ENCODE measurements around the gene CYP4F22. TPM values are rescaled to one million over a fixed set of nuclear protein-coding genes. Genes with fewer than 3 reads are reported as not detected.
"Not testable (repeated sequence)": the region's sequence is repeated elsewhere in the genome, so short reads cannot be mapped to it uniquely, and the experiment has no call there.

CYP4F22 gene
- total and polyA plus RNA-seq, 2 of the 8 experiments (the other 6 are each of a cell fraction or from before 2014, with no cell fraction given): not detected

DNA sequence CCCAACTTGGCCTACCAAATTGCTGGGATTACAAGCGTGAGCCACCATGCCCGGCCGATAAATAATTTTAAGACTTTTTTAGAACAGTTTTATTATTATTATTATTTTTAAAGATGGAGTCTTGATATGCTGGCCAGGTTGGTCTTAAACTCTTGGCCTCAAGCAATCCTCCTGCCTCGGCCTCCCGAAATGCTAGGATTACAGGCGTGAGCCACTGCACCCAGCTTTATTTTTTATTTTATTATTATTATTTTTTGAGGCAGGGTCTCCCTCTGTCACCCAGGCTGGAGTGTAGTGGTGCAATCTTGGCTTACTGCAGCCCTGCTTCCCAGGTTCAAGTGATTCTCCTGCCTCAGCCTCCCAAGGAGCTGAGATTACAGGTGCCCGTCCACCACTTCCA, 27.3 kb upstream of the CYP4F22 start:
- H4K8ac ChIP-seq (ENCODE audit: extremely low read depth, insufficient read depth, low read length); H3K27ac ChIP-seq (ENCODE audit: low read depth, low read length); H3K23me2 ChIP-seq (ENCODE audit: low read depth, low read length); H2AFZ ChIP-seq (ENCODE audit: low read length); H3K79me2 ChIP-seq (ENCODE audit: control insufficient read depth in 1 of 2, insufficient read depth in 2 of 2, low read length in 2 of 2); H3K9ac ChIP-seq (replicated peaks in 1 of 4; ENCODE audit: extremely low read depth in 1 of 4, low read depth in 3 of 4, low read length in 3 of 4); H3K4ac ChIP-seq (replicated peaks; ENCODE audit: insufficient read length, low read depth, low read length); H3K4me1 ChIP-seq (replicated peaks in 1 of 4; ENCODE audit: control insufficient read depth in 3 of 4, insufficient read depth in 4 of 4, low read length in 3 of 4); H3K79me1 ChIP-seq (ENCODE audit: low read depth, low read length); H4K20me1 ChIP-seq (replicated peaks in 1 of 2; ENCODE audit: control insufficient read depth in 1 of 2, insufficient read depth in 2 of 2, low read length in 2 of 2); H3K27me3 ChIP-seq (replicated peaks in 1 of 4; ENCODE audit: control insufficient read depth in 3 of 4, extremely low read depth in 1 of 4, insufficient read depth in 3 of 4, low read length in 3 of 4); H2BK120ac ChIP-seq (replicated peaks; ENCODE audit: low read depth, low read length); H3K4me2 ChIP-seq (ENCODE audit: insufficient read depth in 1 of 2, low read depth in 2 of 2, low read length in 2 of 2); H2AK5ac ChIP-seq (ENCODE audit: low read depth, low read length); H3K36me3 ChIP-seq (ENCODE audit: control insufficient read depth in 2 of 4, insufficient read depth in 4 of 4, low read length in 3 of 4); H3K4me3 ChIP-seq (ENCODE audit: extremely low read depth in 1 of 4, insufficient read depth in 2 of 4, low read depth in 3 of 4, low read length in 4 of 4); H3K14ac ChIP-seq (ENCODE audit: insufficient read length); POLR2A ChIA-PET (ENCODE audit: partially characterized antibody); H4K91ac ChIP-seq (replicated peaks; ENCODE audit: insufficient read length, low read length); H3K18ac ChIP-seq (ENCODE audit: extremely low read depth, low read length); H4K5ac ChIP-seq (ENCODE audit: insufficient read length, low read depth, low read length); H2BK12ac ChIP-seq (ENCODE audit: low read depth, low read length); H2BK5ac ChIP-seq (ENCODE audit: low read depth, low read length); H2BK20ac ChIP-seq (ENCODE audit: low read length); FAIRE-seq; H3K56ac ChIP-seq (replicated peaks; ENCODE audit: insufficient read length, low read depth, low read length); H2BK15ac ChIP-seq (ENCODE audit: low read length); H3K23ac ChIP-seq (ENCODE audit: insufficient read length); DNase-seq (ENCODE audit: low read depth in 1 of 2, low spot score in 2 of 2): not testable (repeated sequence)
- CTCF ChIA-PET (ENCODE audit: partially characterized antibody): interaction anchor here (0.7 kb wide), 1 partner anchor 27 kb away, joined by 3 read pairs; no protein-coding TSS in a partner anchor
- 79% methylated on average over 6 of the region's 7 CpGs; no CpG with 5 or more reads in 1 of the 2 experiments for WGBS, 2 experiments (ENCODE audit: extremely low coverage in 1 of 2, insufficient coverage in 1 of 2, insufficient read length in 1 of 2, insufficient replicate concordance in 2 of 2, low coverage in 1 of 2, low lambda C conversion rate in 2 of 2, missing lambda C conversion rate in 1 of 2)
- H3K9me3 ChIP-seq (ENCODE audit: insufficient read depth in 2 of 2, low read depth in 1 of 2, low read length in 1 of 2): peaks cover 42 to 63% of the 10 kb centered on the region in 2 experiments

DNA sequence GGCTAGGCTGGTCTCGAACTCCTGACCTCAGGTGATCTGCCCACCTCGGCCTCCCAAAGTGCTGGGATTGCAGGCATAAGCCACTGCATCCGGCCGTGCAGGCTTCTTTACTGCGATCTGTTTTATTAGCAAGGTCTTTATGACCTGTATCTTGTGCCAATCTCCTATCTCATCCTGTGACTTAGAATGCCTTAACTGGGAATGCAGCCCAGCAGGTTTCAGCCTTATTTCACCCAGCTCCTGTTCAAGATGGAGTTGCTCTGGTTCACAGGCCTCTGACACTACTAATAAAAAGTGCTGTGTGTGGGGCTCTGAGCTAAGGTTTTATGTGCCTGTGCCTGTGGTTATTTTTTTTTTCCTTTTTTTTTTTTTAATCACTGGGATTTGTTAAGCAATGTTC, 22.6 kb upstream of the CYP4F22 start:
- H2AK5ac ChIP-seq (ENCODE audit: low read depth, low read length); H2BK20ac ChIP-seq (ENCODE audit: low read length); POLR2A ChIA-PET (ENCODE audit: partially characterized antibody); H2BK120ac ChIP-seq (replicated peaks; ENCODE audit: low read depth, low read length); DNase-seq (ENCODE audit: low read depth in 1 of 2, low spot score in 2 of 2); H3K4me2 ChIP-seq (ENCODE audit: insufficient read depth in 1 of 2, low read depth in 2 of 2, low read length in 2 of 2); H4K20me1 ChIP-seq (replicated peaks in 1 of 2; ENCODE audit: control insufficient read depth in 1 of 2, insufficient read depth in 2 of 2, low read length in 2 of 2); H3K4me1 ChIP-seq (replicated peaks in 1 of 4; ENCODE audit: control insufficient read depth in 3 of 4, insufficient read depth in 4 of 4, low read length in 3 of 4); H3K79me2 ChIP-seq (ENCODE audit: control insufficient read depth in 1 of 2, insufficient read depth in 2 of 2, low read length in 2 of 2); H3K56ac ChIP-seq (replicated peaks; ENCODE audit: insufficient read length, low read depth, low read length); H3K23me2 ChIP-seq (ENCODE audit: low read depth, low read length); FAIRE-seq; H3K14ac ChIP-seq (ENCODE audit: insufficient read length); H4K8ac ChIP-seq (ENCODE audit: extremely low read depth, insufficient read depth, low read length); H3K9ac ChIP-seq (replicated peaks in 1 of 4; ENCODE audit: extremely low read depth in 1 of 4, low read depth in 3 of 4, low read length in 3 of 4); H4K91ac ChIP-seq (replicated peaks; ENCODE audit: insufficient read length, low read length); H3K23ac ChIP-seq (ENCODE audit: insufficient read length); H3K4ac ChIP-seq (replicated peaks; ENCODE audit: insufficient read length, low read depth, low read length); H2AFZ ChIP-seq (ENCODE audit: low read length); H3K27ac ChIP-seq (ENCODE audit: low read depth, low read length); H3K36me3 ChIP-seq (ENCODE audit: control insufficient read depth in 2 of 4, insufficient read depth in 4 of 4, low read length in 3 of 4); H4K5ac ChIP-seq (ENCODE audit: insufficient read length, low read depth, low read length); H3K27me3 ChIP-seq (replicated peaks in 1 of 4; ENCODE audit: control insufficient read depth in 3 of 4, extremely low read depth in 1 of 4, insufficient read depth in 3 of 4, low read length in 3 of 4); H2BK15ac ChIP-seq (ENCODE audit: low read length); CTCF ChIA-PET (ENCODE audit: partially characterized antibody); H3K18ac ChIP-seq (ENCODE audit: extremely low read depth, low read length); H3K4me3 ChIP-seq (ENCODE audit: extremely low read depth in 1 of 4, insufficient read depth in 2 of 4, low read depth in 3 of 4, low read length in 4 of 4); H3K79me1 ChIP-seq (ENCODE audit: low read depth, low read length); H2BK12ac ChIP-seq (ENCODE audit: low read depth, low read length); H2BK5ac ChIP-seq (ENCODE audit: low read depth, low read length): not testable (repeated sequence)
- WGBS, 2 experiments (ENCODE audit: extremely low coverage in 1 of 2, insufficient coverage in 1 of 2, insufficient read length in 1 of 2, insufficient replicate concordance in 2 of 2, low coverage in 1 of 2, low lambda C conversion rate in 2 of 2, missing lambda C conversion rate in 1 of 2): 89% methylated on average over 5 of the region's 5 CpGs; no CpG with 5 or more reads in 1 of the 2 experiments
- peaks cover 32 to 53% of the 10 kb centered on the region in 2 experiments for H3K9me3 ChIP-seq (ENCODE audit: insufficient read depth in 2 of 2, low read depth in 1 of 2, low read length in 1 of 2)
